GM18873 (cell line): ENCODE measurements around the gene PCDHB16.
"Not testable (repeated sequence)": the region's sequence is repeated elsewhere in the genome, so short reads cannot be mapped to it uniquely, and the experiment has no call there.

ENCODE experiments used
- ATAC-seq: cut with Tn5 transposase; IDR thresholded peaks from one replicate; pipeline ENCODE4 v1.9.1; 2021; ENCODE audit warnings: mild to moderate bottlenecking, moderate library complexity, moderate number of reproducible peaks; ENCODE audit not compliant: unreplicated experiment, low FRiP score

PCDHB16 gene

DNA sequence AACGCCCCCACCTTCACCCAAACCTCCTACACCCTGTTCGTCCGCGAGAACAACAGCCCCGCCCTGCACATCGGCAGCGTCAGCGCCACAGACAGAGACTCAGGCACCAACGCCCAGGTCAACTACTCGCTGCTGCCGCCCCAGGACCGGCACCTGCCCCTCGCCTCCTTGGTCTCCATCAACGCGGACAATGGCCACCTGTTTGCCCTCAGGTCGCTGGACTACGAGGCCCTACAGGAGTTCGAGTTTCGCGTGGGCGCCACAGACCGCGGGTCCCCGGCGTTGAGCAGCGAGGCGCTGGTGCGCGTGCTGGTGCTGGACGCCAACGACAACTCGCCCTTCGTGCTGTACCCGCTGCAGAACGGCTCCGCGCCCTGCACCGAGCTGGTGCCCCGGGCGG is 42.7 kb downstream of the PCDHB16 start:
- not testable (repeated sequence) for ATAC-seq

DNA sequence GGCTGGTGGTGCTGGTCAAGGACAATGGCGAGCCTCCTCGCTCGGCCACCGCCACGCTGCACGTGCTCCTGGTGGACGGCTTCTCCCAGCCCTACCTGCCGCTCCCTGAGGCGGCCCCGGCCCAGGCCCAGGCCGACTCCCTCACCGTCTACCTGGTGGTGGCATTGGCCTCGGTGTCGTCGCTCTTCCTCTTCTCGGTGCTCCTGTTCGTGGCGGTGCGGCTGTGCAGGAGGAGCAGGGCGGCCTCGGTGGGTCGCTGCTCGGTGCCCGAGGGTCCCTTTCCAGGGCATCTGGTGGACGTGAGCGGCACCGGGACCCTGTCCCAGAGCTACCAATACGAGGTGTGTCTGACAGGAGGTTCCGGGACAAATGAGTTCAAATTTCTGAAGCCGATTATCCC is 43.2 kb downstream of the PCDHB16 start:
- not testable (repeated sequence) for ATAC-seq

DNA sequence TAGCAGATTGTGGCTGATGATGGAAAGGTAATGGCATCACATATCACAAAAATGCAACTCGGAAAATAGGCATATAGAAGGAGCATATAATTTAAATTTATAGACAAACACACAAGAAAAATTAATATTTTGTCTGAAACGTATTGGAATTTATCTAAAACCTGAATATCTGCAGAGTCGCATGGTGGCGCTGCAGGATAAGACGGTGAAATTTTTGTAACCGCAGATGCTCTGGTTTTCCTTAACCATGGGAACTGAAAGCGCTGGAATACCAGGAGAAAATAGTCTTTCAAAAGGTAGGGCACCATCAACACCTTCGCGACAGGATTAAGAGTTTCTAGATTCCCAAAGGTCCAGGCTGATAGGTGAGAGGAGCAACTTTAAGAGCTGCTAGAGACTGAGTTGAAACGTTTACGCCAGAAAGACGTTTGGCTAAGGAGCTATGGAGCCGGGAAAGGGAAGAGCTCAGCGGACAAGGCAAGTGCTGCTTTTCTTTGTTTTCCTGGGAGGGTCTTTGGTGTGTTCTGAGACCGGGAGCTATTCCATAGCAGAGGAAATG is 52.0 kb downstream of the PCDHB16 start:
- ATAC-seq: no peak
